ENCODE measurements around the gene DEDD.

The DEDD gene, protein sequence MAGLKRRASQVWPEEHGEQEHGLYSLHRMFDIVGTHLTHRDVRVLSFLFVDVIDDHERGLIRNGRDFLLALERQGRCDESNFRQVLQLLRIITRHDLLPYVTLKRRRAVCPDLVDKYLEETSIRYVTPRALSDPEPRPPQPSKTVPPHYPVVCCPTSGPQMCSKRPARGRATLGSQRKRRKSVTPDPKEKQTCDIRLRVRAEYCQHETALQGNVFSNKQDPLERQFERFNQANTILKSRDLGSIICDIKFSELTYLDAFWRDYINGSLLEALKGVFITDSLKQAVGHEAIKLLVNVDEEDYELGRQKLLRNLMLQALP

DNA sequence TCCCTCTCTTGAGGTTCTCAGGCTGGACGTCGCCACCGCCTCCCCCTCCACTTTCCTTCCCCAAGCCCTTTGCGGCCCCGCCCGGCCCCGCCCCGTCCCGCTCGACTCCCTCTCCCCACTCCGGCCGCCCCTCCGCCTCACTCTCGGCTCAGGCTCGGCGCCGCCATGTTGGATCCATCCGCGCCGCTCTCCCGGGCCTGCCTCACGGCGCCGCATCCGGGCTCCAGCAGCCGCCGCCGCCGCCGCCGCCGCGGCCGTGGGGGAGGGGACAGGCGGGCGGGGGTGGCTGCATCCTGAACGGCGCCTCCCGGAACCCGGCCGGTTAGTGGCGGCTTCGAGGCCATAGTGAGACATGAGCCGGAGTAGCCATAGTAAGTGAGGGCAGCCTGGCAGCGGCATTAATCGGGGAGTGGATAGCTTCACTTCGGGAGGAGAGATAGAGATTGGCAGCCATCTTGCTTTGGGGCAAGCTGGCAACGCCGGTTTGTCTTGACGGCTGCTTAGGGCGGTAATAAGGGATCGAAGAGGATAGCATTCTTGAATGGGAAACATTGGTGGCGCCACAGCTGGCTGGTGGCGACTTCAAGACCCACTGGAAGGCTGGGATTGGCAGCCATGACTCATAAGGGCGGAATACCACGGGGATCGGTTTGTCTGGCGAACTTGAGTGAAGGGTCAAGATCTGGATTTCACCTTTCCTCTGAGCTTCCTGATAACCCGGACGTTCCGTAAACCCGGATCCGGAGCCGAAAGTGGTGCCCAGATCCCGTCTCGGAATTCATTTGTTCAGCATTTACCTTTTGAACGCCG lies at the start of gene DEDD:
DEDD (minus strand) TSS at position 258 of the 810 bp plus-strand sequence. CDS start 8,205 bp downstream, outside the sequence.
- DNase-seq (ENCODE audit: low read depth in 2 of 2) = peak; percentile 78 to 79

DNA sequence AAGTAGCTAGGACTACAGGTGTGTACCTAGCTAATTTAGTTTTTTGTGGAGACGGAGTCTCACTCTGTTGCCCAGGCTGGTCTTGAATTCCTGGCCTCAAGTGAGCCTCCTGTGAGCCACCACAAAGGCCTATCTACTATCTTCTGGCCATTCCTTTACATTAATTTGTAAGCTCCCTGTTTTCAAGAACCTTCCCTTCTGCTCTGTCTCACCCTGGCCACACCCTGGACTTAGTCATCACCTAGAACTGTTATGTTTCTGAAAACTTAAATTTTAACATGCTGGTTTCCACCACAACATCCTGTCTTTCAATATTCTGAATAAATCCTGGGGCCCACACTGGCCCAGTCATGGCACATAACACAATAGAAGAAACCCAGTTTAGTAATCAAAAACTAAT lies 49.7 kb upstream of the DEDD start:
- DNase-seq (ENCODE audit: low read depth in 2 of 2) = no peak

DNA sequence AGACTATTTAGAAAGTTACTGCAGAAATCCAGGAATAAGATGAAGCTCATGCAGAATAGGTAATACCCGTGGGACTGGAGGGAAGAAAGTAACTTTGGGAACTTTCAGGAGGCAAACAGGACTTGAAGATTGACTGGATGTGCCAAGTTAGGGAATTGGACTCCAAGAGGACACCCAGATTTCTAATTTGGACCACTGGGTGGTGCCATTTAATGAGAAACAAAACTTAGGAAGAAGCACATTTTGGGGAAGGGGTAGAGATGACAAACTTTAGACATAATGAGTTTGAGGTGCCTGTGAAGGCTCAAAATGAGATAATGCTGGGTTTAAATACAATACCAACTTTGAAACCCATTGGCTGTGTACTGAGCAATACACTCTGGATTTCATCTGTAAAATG lies 48.2 kb upstream of the DEDD start:
- no peak for DNase-seq (ENCODE audit: low read depth in 2 of 2)

DNA sequence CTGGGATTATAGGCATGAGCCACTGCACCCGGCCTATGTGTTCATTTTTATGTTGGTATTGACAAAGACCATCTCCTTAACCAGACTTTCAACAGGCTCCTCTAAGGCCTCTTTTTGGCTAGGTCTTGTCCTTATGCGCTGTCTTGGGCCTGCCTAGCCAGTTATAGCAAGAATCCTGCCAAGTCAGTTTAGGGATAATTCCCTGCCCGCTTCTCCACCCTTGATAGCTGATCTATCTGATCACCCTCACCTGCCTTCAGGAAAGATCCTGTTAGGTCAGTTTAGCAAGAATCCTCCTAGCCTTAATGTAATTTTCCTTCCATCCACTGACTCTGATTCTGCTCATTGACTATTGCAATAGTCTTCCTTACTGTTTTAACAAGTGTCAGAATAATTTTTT lies 47.2 kb upstream of the DEDD start:
- DNase-seq (ENCODE audit: low read depth in 2 of 2) = no peak

DNA sequence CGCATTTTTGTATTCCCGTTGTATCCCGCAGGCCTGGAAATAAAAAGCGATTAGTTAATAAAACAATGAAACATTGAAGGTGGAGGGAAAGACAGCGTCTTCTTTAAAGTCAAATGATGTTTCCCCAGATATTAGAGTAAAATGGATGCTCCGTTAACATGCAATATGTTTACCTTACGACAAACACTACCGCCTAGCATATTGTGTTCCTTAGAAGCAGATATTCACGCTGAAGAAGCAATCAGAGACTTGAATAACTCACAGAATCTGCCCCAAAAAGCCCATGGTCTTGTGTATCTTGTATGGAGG lies 45.4 kb upstream of the DEDD start:
- DNase-seq (ENCODE audit: low read depth in 2 of 2) = no peak

DNA sequence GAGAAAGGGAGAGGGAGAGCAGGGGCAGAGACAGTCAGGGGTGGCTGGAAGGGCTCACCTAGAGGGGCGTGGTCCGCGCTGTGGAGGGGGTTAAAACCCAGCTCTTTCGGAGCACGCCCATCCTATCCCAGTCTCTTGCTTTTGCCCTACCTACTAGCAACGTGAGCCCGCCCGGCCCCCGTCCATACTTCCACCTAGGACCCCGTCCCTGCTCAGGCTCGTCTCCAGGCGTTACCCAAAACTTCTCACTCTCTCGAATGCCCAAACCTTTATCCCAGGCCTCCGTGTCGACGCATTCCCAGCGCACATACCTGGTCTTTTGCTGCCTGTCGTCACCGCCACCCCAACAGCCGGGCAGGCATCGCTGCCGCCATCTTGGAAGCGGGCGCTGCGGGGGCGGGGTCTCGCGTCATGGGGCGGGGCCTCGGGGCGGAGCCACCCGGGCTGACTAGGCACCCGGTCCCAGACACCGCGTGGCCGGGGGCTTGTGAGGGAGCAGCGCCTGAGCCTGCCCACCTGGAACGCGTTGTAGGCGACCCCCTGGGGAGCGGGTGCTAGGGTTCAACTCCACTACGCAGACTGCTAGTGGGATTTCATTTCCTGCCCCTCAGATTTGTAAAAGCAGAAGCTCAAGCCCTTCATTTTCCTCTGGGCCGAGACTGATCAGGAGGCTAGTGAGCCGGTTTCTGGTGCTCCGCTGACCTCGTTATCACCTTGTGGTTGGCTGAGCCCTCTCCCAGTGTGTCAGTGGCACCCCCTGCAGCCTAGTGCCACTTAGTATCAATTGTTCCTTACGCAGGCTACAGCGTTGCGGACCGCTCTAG lies 44.9 kb upstream of the DEDD start, which contains the start of gene B4GALT3:
B4GALT3 (minus strand) TSS at position 396 of the 824 bp plus-strand sequence. CDS start 1,447 bp downstream, outside the sequence.
- peak; percentile 85 to 99 for DNase-seq (ENCODE audit: low read depth in 2 of 2)

DNA sequence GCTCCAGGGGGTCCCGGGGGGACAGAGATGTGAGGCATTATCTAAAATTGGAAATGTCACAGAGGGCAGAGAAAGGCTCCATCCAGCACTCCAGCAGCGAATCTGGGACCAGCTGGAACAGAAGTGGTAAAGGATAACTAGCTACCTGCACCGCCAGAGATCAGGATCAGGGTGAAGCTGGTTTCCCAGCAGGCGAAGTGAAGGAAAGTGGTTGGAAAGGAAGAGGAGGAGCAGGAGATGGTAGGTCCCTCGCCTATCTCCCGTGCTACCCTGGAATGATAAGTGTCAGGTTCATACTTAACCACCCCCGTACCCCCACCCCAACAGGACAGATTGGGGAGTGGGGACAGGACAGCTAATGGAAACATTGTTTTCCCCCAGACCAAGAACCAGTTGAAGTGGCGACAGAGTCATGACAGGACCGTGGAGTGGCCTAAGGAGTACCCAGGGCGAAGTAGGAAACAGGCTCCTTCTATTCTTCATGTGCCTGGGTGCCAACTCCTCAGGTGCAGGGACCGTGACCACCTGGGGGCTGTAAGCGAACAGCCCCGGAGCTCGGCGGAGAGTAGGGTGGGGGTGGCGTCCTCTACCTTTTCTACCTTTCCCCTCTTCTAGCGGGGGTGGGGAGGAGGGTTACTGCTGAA lies 44.1 kb upstream of the DEDD start:
- no peak for DNase-seq (ENCODE audit: low read depth in 2 of 2)

DNA sequence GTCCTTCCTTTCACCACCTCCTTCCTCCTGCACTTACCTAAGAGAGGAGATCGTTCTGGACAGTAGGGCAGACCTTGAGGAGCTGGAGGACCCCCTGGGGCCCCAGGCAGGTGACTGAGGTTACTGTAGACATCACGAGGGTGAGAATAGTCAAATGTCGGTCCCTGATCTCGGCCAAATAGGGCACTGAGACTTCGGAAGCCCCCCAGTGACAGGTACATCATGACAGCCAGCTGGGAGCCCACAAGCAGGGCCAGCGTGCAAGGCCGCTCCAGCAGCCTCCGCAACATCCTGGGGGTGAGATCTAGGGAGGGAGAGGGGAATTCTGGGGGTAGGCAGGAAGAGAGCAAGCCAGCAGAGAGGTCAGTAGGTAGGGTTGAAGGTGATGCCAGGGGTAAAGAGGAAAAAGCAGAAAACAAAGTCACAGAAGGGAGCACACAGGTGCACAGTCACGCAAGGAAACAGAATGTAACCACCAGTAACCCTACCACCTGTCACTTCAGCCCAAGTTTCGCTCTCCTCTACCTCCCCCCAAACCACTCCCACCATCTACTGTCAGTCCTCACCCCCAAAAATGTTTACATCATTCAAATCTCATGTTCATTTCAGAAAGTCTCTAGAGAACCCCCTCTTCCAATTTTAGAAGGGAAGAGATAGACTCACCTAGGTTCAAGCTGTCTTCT lies 43.4 kb upstream of the DEDD start:
- no peak for DNase-seq (ENCODE audit: low read depth in 2 of 2)

DNA sequence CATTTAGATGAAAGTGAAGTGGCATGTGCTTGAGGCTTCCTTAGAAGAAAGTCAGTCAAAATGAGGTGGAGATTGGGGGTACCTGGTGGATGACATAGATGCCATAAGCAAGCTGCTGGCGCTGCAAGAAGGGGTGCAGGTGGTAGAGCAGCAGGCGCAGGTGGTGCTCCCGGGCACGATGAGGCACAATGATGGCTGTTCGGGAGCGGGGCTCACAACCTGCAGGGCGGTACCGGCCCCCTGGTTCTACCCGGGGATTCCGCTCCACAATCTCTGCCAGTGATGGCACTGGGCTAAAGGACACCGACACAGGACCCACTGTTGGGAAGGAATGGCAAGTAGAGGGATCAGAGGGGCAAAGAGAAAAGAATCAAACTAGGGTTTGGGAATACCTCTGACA lies 42.4 kb upstream of the DEDD start:
- DNase-seq (ENCODE audit: low read depth in 2 of 2) = no peak

DNA sequence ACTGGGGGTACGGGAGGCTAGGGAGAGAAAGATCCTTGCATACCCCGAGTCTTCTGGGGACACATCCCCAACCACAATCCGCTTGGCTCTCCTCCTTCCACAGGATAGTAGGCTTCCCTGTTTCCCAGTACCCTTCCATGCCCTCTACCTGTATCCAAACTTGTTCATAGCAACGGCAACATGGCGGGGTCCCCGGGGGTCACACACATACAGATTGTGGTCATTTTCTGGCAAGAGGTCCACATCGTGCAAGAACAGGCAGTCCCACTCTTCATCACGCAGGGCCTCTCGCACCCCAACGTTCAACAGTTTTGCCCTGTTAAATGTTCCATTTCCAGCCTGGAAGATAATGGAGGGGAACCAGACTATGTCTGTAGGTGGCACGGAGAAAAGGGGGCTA lies 41.2 kb upstream of the DEDD start:
- no peak for DNase-seq (ENCODE audit: low read depth in 2 of 2)

DNA sequence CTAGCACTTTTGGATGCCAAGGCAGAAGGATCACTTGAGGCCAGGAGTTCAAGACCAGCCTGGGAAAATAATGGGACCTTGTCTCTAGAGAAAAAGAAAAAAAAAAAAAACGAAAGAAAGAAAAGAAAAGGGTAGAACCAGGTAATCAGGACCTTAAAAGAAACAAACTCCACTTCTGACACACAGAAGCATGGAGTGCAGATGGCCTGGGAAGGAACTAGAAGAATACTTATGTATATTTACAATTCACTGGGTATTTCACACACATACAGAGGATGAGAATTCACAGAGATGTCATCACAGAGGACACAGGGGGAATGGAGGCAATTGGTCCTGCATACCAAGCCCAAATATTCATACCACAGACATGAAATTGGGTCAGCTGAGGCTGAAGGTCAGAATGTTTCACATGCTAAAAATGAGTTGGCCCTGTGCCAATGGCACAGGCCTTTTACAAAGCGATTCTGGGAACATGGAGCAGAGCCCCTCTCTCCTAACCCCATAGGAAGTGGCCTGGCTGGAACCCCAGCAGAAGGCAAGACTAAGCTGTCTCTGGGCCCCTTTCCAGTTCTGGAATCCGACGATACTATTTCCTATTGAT lies 40.4 kb upstream of the DEDD start:
- DNase-seq (ENCODE audit: low read depth in 2 of 2) = no peak

DNA sequence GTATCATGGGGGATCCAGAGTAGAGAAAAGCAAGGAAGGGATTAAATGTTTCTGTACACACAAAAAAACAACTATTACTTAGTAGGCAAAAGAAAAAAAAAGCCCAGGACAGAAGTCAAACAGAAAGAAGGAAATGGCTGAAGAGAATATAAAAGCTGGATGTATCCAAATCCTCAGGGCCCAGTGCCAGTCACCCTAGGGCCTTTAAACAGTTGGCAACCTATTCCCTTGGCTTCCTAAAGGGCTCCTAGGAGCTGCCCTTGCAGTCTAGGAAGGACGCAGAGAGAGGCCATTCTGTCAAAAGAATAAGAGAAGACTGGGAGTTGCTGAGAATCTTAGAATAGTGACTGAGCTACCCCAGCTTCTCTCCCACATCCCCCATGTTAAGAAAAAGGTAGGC lies 39.9 kb upstream of the DEDD start:
- DNase-seq (ENCODE audit: low read depth in 2 of 2) = no peak

DNA sequence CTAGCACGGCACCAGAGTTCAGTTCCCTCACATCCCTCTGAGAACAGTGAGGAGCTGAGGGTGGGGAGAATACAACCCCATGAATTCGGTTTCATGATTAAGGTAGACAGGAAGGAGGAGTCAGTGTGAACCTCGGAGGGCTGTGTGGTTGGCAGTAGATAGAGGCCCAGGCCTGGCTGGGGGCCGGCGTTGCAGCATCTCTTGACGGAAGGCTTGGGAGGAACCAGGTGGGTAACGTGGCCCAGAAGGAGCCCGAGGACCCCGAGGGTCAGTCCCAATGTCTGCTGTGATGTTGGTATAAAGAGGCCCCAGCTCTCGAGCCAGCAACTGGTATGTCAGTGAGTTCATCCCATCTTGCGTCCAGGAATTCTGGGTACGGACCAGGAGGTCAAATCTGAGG lies 39.2 kb upstream of the DEDD start:
- DNase-seq (ENCODE audit: low read depth in 2 of 2) = no peak

DNA sequence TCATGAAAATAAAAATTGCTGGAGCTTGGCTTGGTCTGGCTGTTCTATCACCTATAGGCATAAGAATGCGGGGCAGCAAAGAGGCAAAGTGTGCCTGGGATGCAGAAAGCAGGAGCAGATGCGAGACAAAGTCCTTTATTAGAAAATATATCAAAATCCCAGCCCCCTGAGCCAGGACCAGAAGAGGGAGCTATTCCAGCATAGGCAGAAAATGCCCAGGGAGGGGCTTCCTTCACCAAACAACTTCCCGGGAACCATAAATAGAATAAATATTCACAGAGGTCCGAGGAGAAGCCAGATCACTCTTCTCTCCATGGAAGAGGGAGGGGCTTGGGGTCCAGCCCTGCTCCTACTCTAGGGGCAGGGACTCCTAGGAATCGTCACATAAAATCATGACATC lies 38.7 kb upstream of the DEDD start:
- DNase-seq (ENCODE audit: low read depth in 2 of 2) = no peak

DNA sequence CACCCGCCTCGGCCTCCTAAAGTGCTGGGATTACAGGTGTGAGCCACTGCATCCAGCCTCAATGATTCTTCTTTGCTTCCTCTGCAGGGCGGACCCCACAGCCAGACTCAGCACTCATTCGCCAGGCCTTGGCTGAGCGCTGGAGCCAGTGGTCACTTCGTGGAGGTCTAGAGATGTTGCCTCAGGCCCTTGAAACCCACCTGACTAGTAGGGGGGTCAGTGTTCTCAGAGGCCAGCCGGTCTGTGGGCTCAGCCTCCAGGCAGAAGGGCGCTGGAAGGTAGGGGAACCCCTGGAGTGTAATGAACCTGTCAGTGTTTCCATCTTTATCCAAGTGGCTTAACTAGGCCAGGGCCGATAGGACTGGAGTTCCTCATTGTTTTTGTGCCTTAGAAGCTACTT lies 36.4 kb upstream of the DEDD start:
- no peak for DNase-seq (ENCODE audit: low read depth in 2 of 2)

DNA sequence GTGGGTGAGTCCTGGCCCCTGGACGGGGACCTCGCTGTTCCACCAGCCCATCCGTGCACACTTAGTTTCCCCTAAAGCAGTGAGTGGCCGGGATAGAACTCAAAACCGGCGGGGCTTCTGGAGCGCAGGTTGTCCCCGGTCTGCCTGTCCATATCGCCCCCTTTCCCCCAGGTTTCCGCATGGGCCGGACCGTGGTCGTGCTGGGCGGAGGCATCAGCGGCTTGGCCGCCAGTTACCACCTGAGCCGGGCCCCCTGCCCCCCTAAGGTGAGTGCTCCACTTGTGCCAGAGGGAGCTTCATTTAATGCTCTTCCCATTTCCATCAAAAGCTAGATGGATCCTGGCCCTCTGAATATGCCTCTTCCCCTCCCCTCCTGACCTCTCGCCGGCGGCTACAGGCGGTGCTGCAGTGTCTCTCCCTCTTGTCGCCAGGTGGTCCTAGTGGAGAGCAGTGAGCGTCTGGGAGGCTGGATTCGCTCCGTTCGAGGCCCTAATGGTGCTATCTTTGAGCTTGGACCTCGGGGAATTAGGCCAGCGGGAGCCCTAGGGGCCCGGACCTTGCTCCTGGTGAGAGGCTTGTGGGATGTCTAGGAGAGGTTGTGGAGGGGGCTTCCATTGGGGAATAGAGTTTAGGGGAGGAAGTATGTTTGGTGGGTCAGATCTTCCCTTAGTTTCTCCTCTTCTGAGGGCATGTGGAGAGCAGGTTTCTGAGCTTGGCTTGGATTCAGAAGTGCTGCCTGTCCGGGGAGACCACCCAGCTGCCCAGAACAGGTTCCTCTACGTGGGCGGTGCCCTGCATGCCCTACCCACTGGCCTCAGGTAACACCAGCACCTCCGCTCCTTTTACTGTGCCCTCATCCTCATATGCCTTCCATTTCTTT lies 34.4 kb upstream of the DEDD start:
- DNase-seq (ENCODE audit: low read depth in 2 of 2) = no peak

DNA sequence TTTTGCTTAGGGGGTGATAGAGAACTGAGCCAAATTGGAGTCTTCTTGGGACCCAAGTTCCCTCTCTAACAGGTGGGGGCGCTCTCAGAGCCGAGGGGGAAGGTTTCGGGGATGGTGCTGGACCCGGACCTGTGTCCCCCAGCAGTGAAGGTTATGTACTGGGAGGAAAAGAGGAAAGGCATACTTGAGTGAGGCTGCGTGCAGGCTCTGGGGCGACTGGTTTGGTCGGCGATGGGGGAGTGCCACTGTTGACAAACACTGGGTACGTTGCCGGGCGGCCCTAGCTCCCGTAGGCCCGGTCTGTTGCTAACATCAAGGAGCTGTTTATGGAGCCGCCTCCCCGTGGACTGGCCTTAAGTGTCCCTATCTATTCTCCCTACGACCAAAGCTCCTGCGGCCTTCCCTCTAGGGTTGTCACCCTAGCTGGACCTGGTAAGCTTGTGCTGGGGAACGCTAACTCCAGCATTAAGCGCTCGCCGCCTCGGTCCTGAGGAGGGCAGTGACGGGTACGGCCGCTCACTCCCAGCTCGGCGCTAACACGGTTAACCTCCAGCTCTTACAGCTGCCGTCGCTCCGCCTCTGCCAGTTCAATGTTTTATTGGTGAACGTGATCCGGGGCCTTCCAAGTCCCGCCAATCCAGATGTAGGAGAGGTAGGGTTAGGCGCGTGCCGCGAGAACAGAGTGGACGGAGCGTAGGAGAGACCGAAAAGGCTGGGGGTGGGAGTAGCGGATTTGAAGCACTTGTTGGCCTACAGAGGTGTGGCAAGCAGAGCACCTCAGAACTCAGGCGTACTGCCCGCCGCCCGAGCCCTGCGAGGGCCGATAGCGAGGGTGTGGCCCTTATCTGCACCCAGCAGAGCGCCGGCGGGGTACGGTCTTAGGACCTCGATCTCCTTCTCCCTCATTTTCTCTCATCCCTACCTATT lies 33.5 kb upstream of the DEDD start, which contains the start of gene PPOX:
PPOX (plus strand) TSS at position 685 of the 927 bp plus-strand sequence. CDS start 422 bp downstream, outside the sequence.
- peak; percentile 71 to 74 for DNase-seq (ENCODE audit: low read depth in 2 of 2)

DNA sequence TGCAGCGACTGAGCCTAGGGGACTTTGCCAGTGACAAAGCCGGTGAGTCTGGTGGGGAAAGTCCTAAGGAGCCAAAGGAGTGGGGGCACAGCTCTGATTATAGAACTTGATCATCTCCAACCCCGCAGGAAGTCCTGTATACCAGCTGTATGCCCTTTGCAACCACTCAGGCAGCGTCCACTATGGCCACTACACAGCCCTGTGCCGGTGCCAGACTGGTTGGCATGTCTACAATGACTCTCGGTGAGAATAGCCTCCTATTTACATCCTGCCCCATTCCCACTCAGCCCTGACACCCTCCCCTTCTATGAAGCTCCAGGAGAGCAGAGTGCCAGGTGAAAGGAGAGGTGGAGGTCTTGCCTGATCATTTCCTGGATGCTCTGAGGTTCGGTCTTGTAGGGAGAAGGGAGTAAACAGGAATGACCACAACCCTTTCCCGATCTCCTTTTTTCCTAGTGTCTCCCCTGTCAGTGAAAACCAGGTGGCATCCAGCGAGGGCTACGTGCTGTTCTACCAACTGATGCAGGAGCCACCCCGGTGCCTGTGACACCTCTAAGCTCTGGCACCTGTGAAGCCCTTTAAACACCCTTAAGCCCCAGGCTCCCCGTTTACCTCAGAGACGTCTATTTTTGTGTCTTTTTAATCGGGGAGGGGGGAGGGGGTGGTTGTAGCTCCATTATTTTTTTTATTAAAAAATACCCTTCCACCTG lies 32.6 kb upstream of the DEDD start:
- no peak for DNase-seq (ENCODE audit: low read depth in 2 of 2)
